Lower lobe of right lung (tissue), 2 donors: ENCODE results near the gene GYPC. TPM values are rescaled to one million over a fixed set of nuclear protein-coding genes. Genes with fewer than 3 reads are reported as not detected.

ENCODE experiments used
- ATAC-seq, 2 donors: fragments of 200-7000 bp; cut with Tn5 transposase; one replicate each; pipeline ENCODE4 v1.9.1; 2020 to 2022; ENCODE audit warnings: mild to moderate bottlenecking in 2 of 2, moderate library complexity in 2 of 2
- DNase-seq: peaks from one replicate; pipeline ENCODE4 v3.0.0-alpha.2; 2020
- H3K27ac ChIP-seq: fragments of 200-600 bp; one replicate; pipeline ENCODE4 v1.8.0; 2022
- H3K27me3 ChIP-seq: fragments of 200-600 bp; one replicate; pipeline ENCODE4 v1.8.0; 2022; ENCODE audit warnings: low read depth
- H3K36me3 ChIP-seq: fragments of 200-600 bp; one replicate; pipeline ENCODE4 v1.8.0; 2022; ENCODE audit warnings: mild to moderate bottlenecking
- H3K4me1 ChIP-seq: fragments of 200-600 bp; one replicate; pipeline ENCODE4 v1.8.0; 2022
- H3K4me3 ChIP-seq: fragments of 200-600 bp; one replicate; pipeline ENCODE4 v1.8.0; 2022; ENCODE audit warnings: mild to moderate bottlenecking
- H3K9me3 ChIP-seq: fragments of 200-600 bp; one replicate; pipeline ENCODE4 v1.8.0; 2022
- intact Hi-C: fragments of 100-400 bp; cut with DNase I; formaldehyde crosslinking; loops from one replicate; pipeline ENCODE4 v1.11.0; 2022
- total RNA-seq: library from RNA; stranded (reverse); fragmentation: NEBNext Ultra II Directional; extraction: Animal tissue kit (Norgen Biotek cat#: 25700); gene quantifications from one replicate; pipeline ENCODE4 v1.2.1, GENCODE V29; 2021
- TF ChIP-seq, protein P1 (sequence below): fragments of 200-600 bp; IDR thresholded peaks from one replicate; pipeline ENCODE4 v1.8.0; 2022; ENCODE audit warnings: antibody characterized with exemption, mild to moderate bottlenecking
- donor health status: DM: no; HTN: yes; CAD: no; lungs with severe emphysema.

The GYPC gene
- total RNA-seq, 1 donor from 2014 or later: 92.6 TPM

DNA sequence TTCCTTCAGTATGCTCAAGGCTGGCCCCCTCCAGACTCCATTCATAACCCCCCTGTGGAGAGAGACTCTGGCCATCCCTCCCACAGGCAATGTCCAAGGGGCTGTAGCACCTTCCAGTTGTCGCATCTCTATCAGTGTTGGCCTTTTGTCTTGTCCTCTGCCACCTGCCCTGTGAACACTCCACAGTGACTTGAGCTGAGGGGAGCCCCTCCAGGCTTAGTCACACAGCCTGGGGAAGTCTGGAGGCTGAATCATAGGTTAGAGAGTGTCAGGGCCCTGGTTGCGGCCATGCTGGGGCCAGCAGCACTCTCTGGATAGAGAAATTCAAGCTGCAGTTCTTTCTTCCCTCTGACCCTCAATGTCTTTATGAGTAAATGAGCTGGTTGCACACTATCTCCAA, 64.7 kb downstream of the GYPC start:
- H3K4me1 ChIP-seq: peaks cover 15% of the 10 kb centered on the region
- ATAC-seq: no peak

DNA sequence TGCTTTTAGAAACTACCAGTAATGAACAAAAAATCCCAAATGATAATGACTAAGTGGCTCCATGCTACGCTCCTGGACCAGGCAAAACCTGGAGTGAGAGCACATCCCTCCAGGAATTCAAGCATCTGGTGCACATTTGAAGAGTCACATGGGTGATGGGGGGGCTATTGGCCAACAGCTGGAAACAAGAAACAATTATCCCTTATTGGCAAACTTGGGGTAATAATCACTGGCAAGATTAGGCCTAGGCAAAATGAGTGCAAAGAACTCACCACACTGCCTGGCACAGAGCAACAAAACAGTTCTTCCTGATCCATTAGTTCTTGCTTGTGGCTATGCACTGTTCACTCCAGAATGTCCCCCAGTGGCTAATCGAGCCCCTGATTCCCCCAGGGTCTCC, 66.1 kb downstream of the GYPC start:
- DNase-seq: no peak
- TF ChIP-seq, protein P1, sequence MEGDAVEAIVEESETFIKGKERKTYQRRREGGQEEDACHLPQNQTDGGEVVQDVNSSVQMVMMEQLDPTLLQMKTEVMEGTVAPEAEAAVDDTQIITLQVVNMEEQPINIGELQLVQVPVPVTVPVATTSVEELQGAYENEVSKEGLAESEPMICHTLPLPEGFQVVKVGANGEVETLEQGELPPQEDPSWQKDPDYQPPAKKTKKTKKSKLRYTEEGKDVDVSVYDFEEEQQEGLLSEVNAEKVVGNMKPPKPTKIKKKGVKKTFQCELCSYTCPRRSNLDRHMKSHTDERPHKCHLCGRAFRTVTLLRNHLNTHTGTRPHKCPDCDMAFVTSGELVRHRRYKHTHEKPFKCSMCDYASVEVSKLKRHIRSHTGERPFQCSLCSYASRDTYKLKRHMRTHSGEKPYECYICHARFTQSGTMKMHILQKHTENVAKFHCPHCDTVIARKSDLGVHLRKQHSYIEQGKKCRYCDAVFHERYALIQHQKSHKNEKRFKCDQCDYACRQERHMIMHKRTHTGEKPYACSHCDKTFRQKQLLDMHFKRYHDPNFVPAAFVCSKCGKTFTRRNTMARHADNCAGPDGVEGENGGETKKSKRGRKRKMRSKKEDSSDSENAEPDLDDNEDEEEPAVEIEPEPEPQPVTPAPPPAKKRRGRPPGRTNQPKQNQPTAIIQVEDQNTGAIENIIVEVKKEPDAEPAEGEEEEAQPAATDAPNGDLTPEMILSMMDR: no peak
- ATAC-seq: no peak
- Histone ChIP-seq H3K4me1 (peaks cover 15% of the 10 kb centered on the region), H3K36me3 (no peaks in the 10 kb centered on the region), H3K27ac (no peak overlapping the region), H3K9me3 (peaks cover 10% of the 10 kb centered on the region), H3K4me3 (no peak overlapping the region), H3K27me3 (no peaks in the 10 kb centered on the region)
- intact Hi-C loops: no loop called here

More for the DNA sequence above, 64.7 kb downstream of the GYPC start:
- H3K36me3 ChIP-seq: no peaks in the 10 kb centered on the region
- no peaks in the 10 kb centered on the region for H3K27me3 ChIP-seq
- no peak overlapping the region for H3K4me3 ChIP-seq
- intact Hi-C loops: no loop called here
- peaks cover 7% of the 10 kb centered on the region for H3K9me3 ChIP-seq
- no peak overlapping the region for H3K27ac ChIP-seq
- TF ChIP-seq, protein P1: no peak
- no peak for DNase-seq

DNA sequence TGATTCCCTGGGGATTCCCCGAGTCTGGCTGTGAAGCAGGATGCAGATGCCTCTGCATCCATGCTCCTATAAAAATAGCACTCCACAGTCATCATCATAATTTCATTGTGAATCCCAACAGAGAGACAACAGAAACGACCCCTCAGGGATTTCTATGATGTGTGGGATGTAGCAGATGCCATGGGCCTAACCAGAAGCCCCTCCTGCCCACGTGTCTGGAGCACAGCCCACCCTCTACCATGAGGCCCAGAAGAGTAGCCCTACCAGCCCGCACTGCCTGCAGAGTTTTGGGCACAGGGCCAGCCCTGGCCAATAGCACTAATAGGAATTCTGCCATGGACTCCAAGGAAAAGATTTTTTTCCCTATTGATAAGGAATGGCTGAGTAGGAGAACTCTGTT, 66.6 kb downstream of the GYPC start:
- Histone ChIP-seq H3K4me1 (peaks cover 15% of the 10 kb centered on the region), H3K4me3 (no peak overlapping the region), H3K36me3 (no peaks in the 10 kb centered on the region), H3K27ac (no peak overlapping the region), H3K27me3 (no peaks in the 10 kb centered on the region), H3K9me3 (peaks cover 10% of the 10 kb centered on the region)
- DNase-seq (no peak), ATAC-seq (no peak)
- intact Hi-C loops: no loop called here
- TF ChIP-seq, protein P1: no peak

DNA sequence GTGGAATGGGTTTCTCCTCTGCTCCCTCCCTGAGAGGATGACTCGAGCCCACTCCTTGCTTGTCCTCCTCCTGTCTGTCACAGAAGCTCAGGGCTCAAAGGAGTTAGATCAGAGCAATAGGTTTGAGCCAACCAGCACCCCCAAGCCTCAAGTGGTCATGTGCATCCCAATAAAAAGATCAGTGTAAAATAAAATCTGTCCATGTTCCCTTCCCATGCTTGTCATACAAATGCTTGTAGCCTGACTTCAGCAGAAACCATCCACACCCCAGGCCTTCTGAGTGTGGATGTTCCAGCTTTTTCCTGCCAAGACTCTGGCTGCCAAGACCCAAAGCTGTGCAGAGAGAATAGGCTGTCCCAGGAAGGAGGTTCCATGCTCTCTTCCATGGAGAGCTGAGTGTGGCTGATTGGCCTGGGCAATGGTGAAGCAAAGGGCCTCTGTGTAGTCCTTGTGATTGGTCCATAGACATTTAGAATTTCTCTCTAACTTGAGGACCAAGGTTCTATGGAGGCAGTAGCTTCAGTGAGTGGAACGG, 67.4 kb downstream of the GYPC start:
- DNase-seq: no peak
- TF ChIP-seq, protein P1: no peak
- ATAC-seq: no peak
- intact Hi-C loops: no loop called here
- H3K36me3 ChIP-seq: no peaks in the 10 kb centered on the region
- peaks cover 10% of the 10 kb centered on the region for H3K9me3 ChIP-seq
- no peaks in the 10 kb centered on the region for H3K27me3 ChIP-seq
- H3K4me1 ChIP-seq: peaks cover 15% of the 10 kb centered on the region
- no peak overlapping the region for H3K4me3 ChIP-seq
- no peak overlapping the region for H3K27ac ChIP-seq

DNA sequence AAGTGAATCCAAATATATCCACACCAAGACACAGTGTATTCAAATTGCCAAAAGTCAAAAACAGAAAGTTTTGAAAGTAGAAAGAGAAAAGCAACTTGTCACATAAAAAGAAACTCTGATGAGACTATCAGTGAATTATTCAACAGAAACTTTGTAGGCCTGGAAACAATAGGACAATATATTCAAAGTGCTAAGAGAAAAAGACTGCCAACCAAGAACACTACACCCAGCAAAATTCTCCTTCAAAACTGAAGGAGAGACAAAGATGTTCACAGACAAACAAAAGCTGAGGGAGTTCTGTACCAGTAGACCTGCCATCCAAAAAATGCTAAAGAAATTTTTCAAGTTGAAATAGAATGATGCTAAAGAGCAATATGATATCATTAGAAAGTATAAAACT, 69.6 kb downstream of the GYPC start:
- intact Hi-C loops: no loop called here
- DNase-seq: no peak
- Histone ChIP-seq H3K4me3 (no peak overlapping the region), H3K4me1 (peaks cover under 1% of the 10 kb centered on the region), H3K36me3 (no peaks in the 10 kb centered on the region), H3K27ac (no peak overlapping the region), H3K9me3 (peaks cover 10% of the 10 kb centered on the region), H3K27me3 (no peaks in the 10 kb centered on the region)
- ATAC-seq: no peak
- TF ChIP-seq, protein P1: no peak
